Heart right ventricle (tissue), 16 donors: ENCODE data around the gene CEBPZ. TPM values are rescaled to one million over a fixed set of nuclear protein-coding genes. Genes with fewer than 3 reads are reported as not detected.
"Not testable (repeated sequence)": the region's sequence is repeated elsewhere in the genome, so short reads cannot be mapped to it uniquely, and the experiment has no call there.

Experiments
- ATAC-seq, 8 donors: fragments of 200-7000 bp; cut with Tn5 transposase; one replicate each; pipeline ENCODE4 v1.9.1; 2020; ENCODE audit warnings: mild to moderate bottlenecking in 8 of 8, moderate library complexity in 8 of 8, moderate number of reproducible peaks in 1 of 8
- DNase-seq, 2 donors: peaks; one replicate each; pipeline ENCODE4 v3.0.0-alpha.2; 2020
- H3K27ac ChIP-seq, 10 donors: fragments of 200-600 bp; sonication (generic) in 2 of 10; one replicate each; pipeline versions ENCODE4 v1.5.0 to v1.8.0; 2020 to 2022; ENCODE audit warnings: mild to moderate bottlenecking in 3 of 10
- H3K27me3 ChIP-seq, 7 donors: fragments of 200-600 bp; one replicate each; pipeline ENCODE4 v1.8.0; 2021 to 2022; ENCODE audit warnings: mild to moderate bottlenecking in 2 of 7
- H3K36me3 ChIP-seq, 9 donors: fragments of 200-600 bp; sonication (generic) in 1 of 9; one replicate each; pipeline versions ENCODE4 v1.5.0 to v1.8.0; 2020 to 2022; ENCODE audit warnings: mild to moderate bottlenecking in 2 of 9
- H3K4me1 ChIP-seq, 9 donors: fragments of 200-600 bp; sonication (generic) in 1 of 9; one replicate each; pipeline versions ENCODE4 v1.5.0 to v1.8.0; 2020 to 2022; ENCODE audit warnings: mild to moderate bottlenecking in 4 of 9
- H3K4me3 ChIP-seq, 10 donors: fragments of 200-600 bp; sonication (generic) in 2 of 10; one replicate each; pipeline versions ENCODE4 v1.5.0 to v1.8.0; 2020 to 2022; ENCODE audit warnings: mild to moderate bottlenecking in 7 of 10, moderate library complexity in 2 of 10
- H3K9me3 ChIP-seq, 11 donors: fragments of 200-600 bp in 10 of 11; sonication (generic) in 2 of 11; one replicate each; pipeline versions ENCODE4 v1.5.0 to v1.8.0; 2013 to 2022; ENCODE audit warnings: mild to moderate bottlenecking in 2 of 11, control low read depth in 1 of 11, moderate library complexity in 1 of 11
- CTCF ChIP-seq, 9 donors: fragments of 200-600 bp; sonication (generic) in 2 of 9; IDR thresholded peaks; one replicate each; pipeline versions ENCODE4 v1.5.0 to v1.8.0; 2021 to 2022; ENCODE audit warnings: antibody characterized with exemption in 9 of 9, mild to moderate bottlenecking in 5 of 9, moderate library complexity in 1 of 9
- WGBS, 2 donors: extraction: QIAGEN DNeasy Blood & Tissue Kit; methylation state at CpG; one replicate each; pipeline ENCODE4 v1.1.7; 2013; ENCODE audit warnings: inconsistent platforms in 1 of 2; 5-methylcytosine and 5-hydroxymethylcytosine counted together
- intact Hi-C, 10 donors: fragments of 100-400 bp; cut with DNase I; formaldehyde crosslinking; loops; one replicate each; pipeline versions ENCODE4 v1.11.1 to v1.14.2; 2022
- polyA plus RNA-seq, 2 donors: library from polyadenylated mRNA; stranded (reverse); fragments of 200-250 nt; gene quantifications; one replicate each; pipeline ENCODE4 v1.2.3, GENCODE V29; 2013
- total RNA-seq, 10 donors: library from RNA; stranded (reverse); fragmentation: NEBNext Ultra II Directional in 3 of 10; extraction: Animal tissue kit (Norgen Biotek cat#: 25700) in 3 of 10; gene quantifications; one replicate each; pipeline versions ENCODE4 v1.2.1 to v1.2.4, GENCODE V29; 2021 to 2023
- donor health status: Arrhythmogenic right ventricular cardiomyopathy.
- donor health status: ischemic (EF 13 %, LVEDD 7.1; RV severe dilation, severe dysfunction).
- donor health status: healthy with polysubstance abuse.
- donor health status: DM: no; HTN: yes; CAD: no.
- donor health status: DM: no; HTN: no; CAD: no.
- donor health status: ischemic (EF 25% LVEDD 6.9; RV normal size, moderate dysfunction).
- donor health status: ischemic (EF 25% LVEDD 5.7; RV mildly dilated, moderate dysfunction).
- donor health status: healthy.
- donor health status: DM: yes; HTN: yes; CAD: no.
- donor health status: Ischemic cardiomyopathy.
- donor health status: ischemic (EF 35%, LVEDD 5.7; RV mildly dilated, moderate dysfunction).
- donor health status: nonischemic (EF 11% LVEDD 7.7; RV severe dilation, severe dysfunction).
- donor health status: DM: yes; HTN: yes; CAD: no.
- donor health status: PGD.
- donor health status: ischemic (EF 29% LVEDD 5.4; RV normal size, mild dysfunction).
- donor health status: nonischemic (EF 23%, LVEDD 6.1; RV moderate dilation, normal function).

CEBPZ gene
- total and polyA plus RNA-seq, 12 donors = 22.4 to 42.9 (median 28.2) TPM

GRCh38 chr2:37228788-37229187, 2.6 kb downstream of the CEBPZ start:
- Histone ChIP-seq H3K4me1 (peaks cover 7 to 64% (median 46%) of the 10 kb centered on the region in 9 donors), H3K27me3 (no peaks in the 10 kb centered on the region), H3K9me3 (no peaks in the 10 kb centered on the region), H3K36me3 (peaks cover 0 to 32% (median 21%) of the 10 kb centered on the region in 9 donors), H3K4me3 (no peak overlapping the region), H3K27ac (no peak overlapping the region)
- DNase-seq (no peak), ATAC-seq (no peak)
- 96 to 97% methylated on average over 3 of the region's 3 CpGs for WGBS, 2 donors
- no peak for TF ChIP-seq CTCF (IDR thresholded peaks at IDR 0.05)
- intact Hi-C loops = no loop called here

DNA sequence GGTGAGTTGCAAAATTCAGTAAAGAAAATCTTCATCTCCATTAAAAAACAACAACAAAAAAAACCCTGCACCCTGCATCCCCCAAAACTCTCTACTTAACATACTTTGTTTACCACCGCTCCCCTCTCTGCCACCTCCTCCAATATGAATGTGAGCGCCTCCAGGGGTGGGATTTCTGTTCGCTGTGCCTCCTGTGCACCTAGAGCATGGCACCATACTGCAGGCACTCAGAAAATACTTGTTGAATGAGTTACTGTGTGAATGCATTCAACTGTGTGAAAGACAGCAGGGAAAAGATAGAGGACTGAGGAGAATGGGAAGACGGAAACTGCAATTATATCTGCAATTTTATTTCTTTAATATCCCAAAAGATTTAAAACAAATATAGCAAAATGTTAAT, 4.5 kb downstream of the CEBPZ start:
- WGBS, 2 donors = 94 to 95% methylated on average over 4 of the region's 4 CpGs
- ATAC-seq (no peak), DNase-seq (no peak)
- intact Hi-C loops = no loop called here
- Histone ChIP-seq H3K27me3 (no peaks in the 10 kb centered on the region), H3K36me3 (peaks cover 0 to 51% (median 31%) of the 10 kb centered on the region in 9 donors), H3K4me3 (no peak overlapping the region), H3K9me3 (no peaks in the 10 kb centered on the region), H3K27ac (no peak overlapping the region), H3K4me1 (peaks cover 0 to 52% (median 32%) of the 10 kb centered on the region in 9 donors)
- no peak for TF ChIP-seq CTCF (IDR thresholded peaks at IDR 0.05)

DNA sequence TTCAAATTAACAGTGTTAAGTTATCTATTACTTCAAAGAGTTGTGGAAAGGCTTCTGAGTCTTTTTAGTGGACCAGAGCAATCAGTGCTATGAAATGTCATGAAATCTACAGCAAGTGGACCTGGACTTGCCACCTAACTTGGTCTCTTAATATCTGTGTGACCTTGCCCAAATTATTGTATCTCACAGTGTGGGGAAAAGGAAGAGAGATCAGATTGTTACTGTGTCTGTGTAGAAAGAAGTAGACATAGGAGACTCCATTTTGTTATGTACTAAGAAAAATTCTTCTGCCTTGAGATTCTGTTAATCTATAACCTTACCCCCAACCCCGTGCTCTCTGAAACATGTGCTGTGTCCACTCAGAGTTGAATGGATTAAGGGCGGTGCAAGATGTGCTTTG, 6.3 kb downstream of the CEBPZ start:
- H3K36me3 ChIP-seq = peaks cover 0 to 69% (median 48%) of the 10 kb centered on the region in 9 donors
- ATAC-seq = not testable (repeated sequence)

GRCh38 chr2:37224063-37224462, 7.3 kb downstream of the CEBPZ start:
- DNase-seq (no peak), ATAC-seq (no peak)
- H3K4me1 ChIP-seq = peaks cover 0 to 35% (median 14%) of the 10 kb centered on the region in 9 donors
- H3K36me3 ChIP-seq = peaks cover 0 to 79% (median 55%) of the 10 kb centered on the region in 9 donors
- 90 to 92% methylated on average over 1 of the region's 1 CpG for whole genome bisulfite sequencing, 2 donors
- no peaks in the 10 kb centered on the region for H3K27me3 ChIP-seq
- no peak overlapping the region for H3K4me3 ChIP-seq
- no peak overlapping the region for H3K27ac ChIP-seq
- TF ChIP-seq CTCF (IDR thresholded peaks at IDR 0.05) = no peak
- H3K9me3 ChIP-seq = no peaks in the 10 kb centered on the region
- intact Hi-C loops = no loop called here

More for the DNA sequence above, 6.3 kb downstream of the CEBPZ start:
- H3K9me3 ChIP-seq, DNase-seq, H3K4me3 ChIP-seq, H3K27me3 ChIP-seq, intact Hi-C loops, H3K27ac ChIP-seq: not testable (repeated sequence)
- no CpG with 5 or more reads among the region's 2 CpGs for WGBS, 2 donors
- peaks cover 0 to 46% (median 25%) of the 10 kb centered on the region in 9 donors for H3K4me1 ChIP-seq

DNA sequence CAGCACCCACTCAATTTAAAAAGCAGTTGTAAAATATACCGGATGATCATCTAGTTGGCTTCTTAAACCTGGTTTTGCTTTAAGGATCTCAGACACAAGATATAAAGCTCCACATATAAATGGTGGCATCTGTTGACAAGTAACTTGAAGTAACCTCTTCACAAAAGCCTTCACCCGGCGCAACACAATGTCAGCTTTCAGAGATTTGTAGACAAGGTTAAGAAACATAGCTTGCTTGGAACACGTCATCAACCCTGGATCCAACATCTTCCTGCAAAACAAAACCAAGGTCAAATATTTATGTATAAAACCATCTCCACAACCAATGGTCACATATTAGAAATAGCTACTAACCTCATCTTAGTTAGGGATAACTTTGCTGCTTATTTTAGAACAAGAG, 8.3 kb downstream of the CEBPZ start:
- no peaks in the 10 kb centered on the region for H3K9me3 ChIP-seq
- H3K27ac ChIP-seq = no peak overlapping the region
- ATAC-seq (no peak), DNase-seq (no peak)
- intact Hi-C loops = no loop called here
- H3K4me3 ChIP-seq = no peak overlapping the region
- peaks cover 0 to 30% (median 13%) of the 10 kb centered on the region in 9 donors for H3K4me1 ChIP-seq
- peaks cover 0 to 81% (median 58%) of the 10 kb centered on the region in 9 donors for H3K36me3 ChIP-seq
- no peak for TF ChIP-seq CTCF (IDR thresholded peaks at IDR 0.05)
- 76 to 90% methylated on average over 4 of the region's 4 CpGs for WGBS, 2 donors
- H3K27me3 ChIP-seq = no peaks in the 10 kb centered on the region
